T-cell (primary cell): ENCODE data around the gene KMT2E. TPM values are rescaled to one million over a fixed set of nuclear protein-coding genes. Genes with fewer than 3 reads are reported as not detected.
"Not testable (repeated sequence)": the region's sequence is repeated elsewhere in the genome, so short reads cannot be mapped to it uniquely, and the experiment has no call there.

ENCODE experiments used
- ATAC-seq, 4 experiments: fragments of 200-7000 bp in 3 of 4; fragments of 150-1000 bp in 1 of 4; cut with Tn5 transposase; replicated peaks in 1 of 4; 1 replicate in 3 of 4; 2 replicates in 1 of 4; pipeline ENCODE4 v1.10.0; 2021; ENCODE audit warnings: moderate library complexity in 3 of 4, mild to moderate bottlenecking in 2 of 4, moderate number of reproducible peaks in 1 of 4
- CTCF ChIA-PET, 2 donors: fragments of 300-600 bp; sonication (Branson Sonifier 250); formaldehyde crosslinking; loops; one replicate each; lab custom pipeline; 2022; ENCODE audit warnings: antibody characterized with exemption in 2 of 2; lab: Charles Lee
- POLR2A ChIA-PET, 2 donors: fragments of 300-600 bp; sonication (Branson Sonifier 250); formaldehyde crosslinking; loops; one replicate each; lab custom pipeline; 2022; ENCODE audit warnings: antibody characterized with exemption in 2 of 2; lab: Charles Lee
- DNase-seq, 35 experiments: peaks; one replicate each; pipeline versions ENCODE4 v3.0.0 to v3.0.0-alpha.2; 2013 to 2023
- H3K27ac ChIP-seq: one replicate; pipeline ENCODE4 v1.5.1; 2013; ENCODE audit warnings: low read length
- H3K27me3 ChIP-seq, 2 experiments: replicated peaks in 1 of 2; 1 replicate in 1 of 2; 2 replicates in 1 of 2; pipeline versions ENCODE4 v1.6.1 to v1.7.0; 2013; ENCODE audit warnings: low read length in 1 of 2, mixed read lengths in 1 of 2; ENCODE audit not compliant: control insufficient read depth in 2 of 2, insufficient read depth in 2 of 2; ENCODE audit errors: extremely low read depth in 1 of 2
- H3K36me3 ChIP-seq, 2 donors: 1 replicate in 1 of 2; 2 replicates in 1 of 2; pipeline versions ENCODE4 v1.6.1 to v1.7.0; 2013; ENCODE audit warnings: low read length in 1 of 2; ENCODE audit not compliant: control insufficient read depth in 2 of 2, insufficient read depth in 1 of 2; ENCODE audit errors: extremely low read depth in 1 of 2
- H3K4me1 ChIP-seq, 2 experiments: 1 replicate in 1 of 2; 2 replicates in 1 of 2; pipeline versions ENCODE4 v1.6.1 to v1.7.0; 2013; ENCODE audit warnings: low read length in 2 of 2, mixed read lengths in 1 of 2; ENCODE audit not compliant: insufficient read depth in 2 of 2, control insufficient read depth in 1 of 2; ENCODE audit errors: extremely low read depth in 1 of 2
- H3K4me3 ChIP-seq, 2 donors: 1 replicate in 1 of 2; 2 replicates in 1 of 2; pipeline versions ENCODE4 v1.5.1 to v1.7.0; 2013; ENCODE audit warnings: mild to moderate bottlenecking in 2 of 2, low read length in 1 of 2, moderate library complexity in 1 of 2; ENCODE audit not compliant: control insufficient read depth in 1 of 2; ENCODE audit errors: extremely low read depth in 1 of 2
- H3K9me3 ChIP-seq: 2 replicates; pipeline ENCODE4 v1.7.0; 2013
- H3K27ac Mint-ChIP-seq, 2 donors: one replicate each; pipeline ENCODE4 v1.8.0; 2020 to 2021; ENCODE audit warnings: mild to moderate bottlenecking in 2 of 2, mixed read lengths in 2 of 2
- H3K27me3 Mint-ChIP-seq, 2 donors: one replicate each; pipeline ENCODE4 v1.8.0; 2021 to 2022; ENCODE audit warnings: mixed read lengths in 2 of 2
- H3K36me3 Mint-ChIP-seq: one replicate; pipeline ENCODE4 v1.8.0; 2021; ENCODE audit warnings: mixed read lengths
- H3K4me1 Mint-ChIP-seq, 3 donors: one replicate each; pipeline ENCODE4 v1.8.0; 2020 to 2022; ENCODE audit warnings: mixed read lengths in 3 of 3, mild to moderate bottlenecking in 1 of 3
- H3K4me3 Mint-ChIP-seq, 3 donors: one replicate each; pipeline ENCODE4 v1.8.0; 2020 to 2022; ENCODE audit warnings: mild to moderate bottlenecking in 3 of 3, mixed read lengths in 3 of 3, moderate library complexity in 3 of 3
- H3K9me3 Mint-ChIP-seq, 3 donors: one replicate each; pipeline ENCODE4 v1.8.0; 2020 to 2022; ENCODE audit warnings: mixed read lengths in 3 of 3
- WGBS: methylation state at CpG from one replicate; pipeline ENCODE4 v1.1.5; 2013; ENCODE audit warnings: missing lambda C conversion rate; ENCODE audit not compliant: insufficient coverage; 5-methylcytosine and 5-hydroxymethylcytosine counted together
- total RNA-seq, 35 experiments: library from RNA in 6 of 35; stranded (reverse) in 6 of 35; fragments of 120-200 nt in 1 of 35; gene quantifications; one replicate each; pipeline versions ENCODE4 v1.2.1 to v1.2.4 and lab custom pipeline; 2013 to 2026

KMT2E gene
- total RNA-seq, 5 donors from 2014 or later (not counting 1 experiment from before 2014, with no cell fraction given), result 164 to 260 (median 169) TPM

- H3K36me3 ChIP-seq, H3K27me3 Mint-ChIP-seq, H3K4me1 ChIP-seq, H3K27ac Mint-ChIP-seq, H3K9me3 Mint-ChIP-seq, H3K27ac ChIP-seq, H3K9me3 ChIP-seq, ATAC-seq, CTCF ChIA-PET, H3K27me3 ChIP-seq, H3K4me3 ChIP-seq, H3K4me3 Mint-ChIP-seq, H3K36me3 Mint-ChIP-seq, DNase-seq, POLR2A ChIA-PET: not testable (repeated sequence)
- 100% methylated on average over 4 of the region's 6 CpGs for WGBS
- peaks cover 0 to 13% (median 3%) of the 10 kb centered on the region in 3 donors for H3K4me1 Mint-ChIP-seq
Measured at GRCh38 chr7:104975553-104975952, 38.5 kb upstream of the KMT2E start.

GRCh38 chr7:104976966-104977636 is 36.9 kb upstream of the KMT2E start:
- ChIA-PET POLR2A (interaction anchor here (0.5 kb wide), 3 partner anchors 28 to 367 kb away, joined by 3 to 8 read pairs (median 3); no protein-coding TSS in a partner anchor), CTCF (interaction anchor here (0.6 to 1.2 kb wide), 3 partner anchors 65 to 458 kb away, joined by 4 to 9 read pairs (median 4); no protein-coding TSS in a partner anchor)
- Histone ChIP-seq H3K4me3 (no peak overlapping the region), H3K36me3 (no peaks in the 10 kb centered on the region), H3K27me3 (no peaks in the 10 kb centered on the region), H3K27ac (no peak overlapping the region), H3K4me1 (peaks cover 0 to 3% of the 10 kb centered on the region in 2 experiments), H3K9me3 (no peaks in the 10 kb centered on the region)
- peak overlapping the region in 1 of 2 donors; percentile 31 for H3K27ac Mint-ChIP-seq
- no peak for ATAC-seq
- no peak for DNase-seq
- no peak overlapping the region for H3K4me3 Mint-ChIP-seq
- H3K4me1 Mint-ChIP-seq, result peaks cover 9 to 26% (median 14%) of the 10 kb centered on the region in 3 donors
- no CpG with 5 or more reads among the region's 3 CpGs for WGBS
- H3K27me3 Mint-ChIP-seq, result no peaks in the 10 kb centered on the region
- H3K36me3 Mint-ChIP-seq, result peaks cover 4% of the 10 kb centered on the region
- H3K9me3 Mint-ChIP-seq, result no peaks in the 10 kb centered on the region

- Mint-ChIP-seq H3K27me3 (no peaks in the 10 kb centered on the region), H3K36me3 (peaks cover 4% of the 10 kb centered on the region), H3K4me3 (no peak overlapping the region), H3K4me1 (peaks cover 19 to 38% (median 27%) of the 10 kb centered on the region in 3 donors), H3K9me3 (no peaks in the 10 kb centered on the region), H3K27ac (peak overlapping the region in 1 of 2 donors; percentile 34)
- Histone ChIP-seq H3K4me1 (peaks cover 11 to 16% of the 10 kb centered on the region in 2 experiments), H3K36me3 (no peaks in the 10 kb centered on the region), H3K9me3 (no peaks in the 10 kb centered on the region), H3K27ac (no peak overlapping the region), H3K4me3 (no peak overlapping the region), H3K27me3 (no peaks in the 10 kb centered on the region)
- CTCF ChIA-PET, result interaction anchor here (0.5 to 10.3 kb wide), 10 partner anchors 10 to 149 kb away, joined by 3 to 196 read pairs (median 3); partner anchors contain the start of gene KMT2E (in 1 of the 2)
- no peak for ATAC-seq
- POLR2A ChIA-PET, result interaction anchor here (0.6 to 0.7 kb wide), 5 partner anchors 32 to 90 kb away, joined by 3 to 6 read pairs (median 3); partner anchors contain the start of gene KMT2E (in 1 of the 2)
- no peak for DNase-seq
- no CpG with 5 or more reads among the region's 1 CpG for WGBS
Measured at GRCh38 chr7:104978460-104978859, 35.5 kb upstream of the KMT2E start.

GRCh38 chr7:104979167-104979841 is 34.7 kb upstream of the KMT2E start:
- peaks cover 1% of the 10 kb centered on the region for H3K36me3 Mint-ChIP-seq
- WGBS, result 82% methylated on average over 4 of the region's 4 CpGs
- no peaks in the 10 kb centered on the region for H3K27me3 Mint-ChIP-seq
- Histone ChIP-seq H3K9me3 (no peaks in the 10 kb centered on the region), H3K4me1 (peaks cover 16% of the 10 kb centered on the region in 2 experiments), H3K27me3 (no peaks in the 10 kb centered on the region), H3K36me3 (no peaks in the 10 kb centered on the region), H3K4me3 (no peak overlapping the region), H3K27ac (no peak overlapping the region)
- CTCF ChIA-PET, result interaction anchor here (0.5 to 10.3 kb wide), 10 partner anchors 9 to 88 kb away, joined by 3 to 196 read pairs (median 5); partner anchors contain the start of gene KMT2E (in 1 of the 2)
- peaks cover 23 to 36% (median 32%) of the 10 kb centered on the region in 3 donors for H3K4me1 Mint-ChIP-seq
- peak overlapping the region in 1 of 2 donors; percentile 52 for H3K27ac Mint-ChIP-seq
- no peak overlapping the region for H3K4me3 Mint-ChIP-seq
- DNase-seq (no peak), ATAC-seq (no peak)
- POLR2A ChIA-PET, result interaction anchor here (0.6 to 9.4 kb wide), 4 partner anchors 31 to 55 kb away, joined by 3 to 266 read pairs (median 18); partner anchors contain the start of gene KMT2E (in 1 of the 2)
- H3K9me3 Mint-ChIP-seq, result no peaks in the 10 kb centered on the region

- Mint-ChIP-seq H3K4me3 (no peak overlapping the region), H3K27me3 (no peaks in the 10 kb centered on the region), H3K9me3 (no peaks in the 10 kb centered on the region), H3K27ac (no peak overlapping the region), H3K36me3 (no peaks in the 10 kb centered on the region), H3K4me1 (peaks cover 34 to 47% (median 43%) of the 10 kb centered on the region in 3 donors)
- no peak overlapping the region for H3K4me3 ChIP-seq
- no peaks in the 10 kb centered on the region for H3K27me3 ChIP-seq
- peaks cover 17 to 19% of the 10 kb centered on the region in 2 experiments for H3K4me1 ChIP-seq
- H3K9me3 ChIP-seq, result no peaks in the 10 kb centered on the region
- DNase-seq (no peak), ATAC-seq (no peak)
- ChIA-PET POLR2A (interaction anchor here (0.7 to 9.4 kb wide), 7 partner anchors 30 to 69 kb away, joined by 3 to 266 read pairs (median 5); partner anchors contain the start of gene KMT2E (in 1 of the 2)), CTCF (interaction anchor here (0.5 to 10.3 kb wide), 36 partner anchors 8 to 450 kb away, joined by 3 to 196 read pairs (median 6); partner anchors contain the start of gene KMT2E (in 1 of the 2))
- WGBS, result 90% methylated on average over 3 of the region's 5 CpGs
- no peaks in the 10 kb centered on the region for H3K36me3 ChIP-seq
- no peak overlapping the region for H3K27ac ChIP-seq
Measured at GRCh38 chr7:104980440-104980839, 33.6 kb upstream of the KMT2E start.
